Lower lobe of right lung (tissue), 2 donors: ENCODE measurements around the gene ZNF467. TPM values are rescaled to one million over a fixed set of nuclear protein-coding genes. Genes with fewer than 3 reads are reported as not detected.

Experiments used
- ATAC-seq, 2 donors: fragments of 200-7000 bp; cut with Tn5 transposase; one replicate each; pipeline ENCODE4 v1.9.1; 2020 to 2022; ENCODE audit warnings: mild to moderate bottlenecking in 2 of 2, moderate library complexity in 2 of 2
- DNase-seq: peaks from one replicate; pipeline ENCODE4 v3.0.0-alpha.2; 2020
- H3K27ac ChIP-seq: fragments of 200-600 bp; one replicate; pipeline ENCODE4 v1.8.0; 2022
- H3K27me3 ChIP-seq: fragments of 200-600 bp; one replicate; pipeline ENCODE4 v1.8.0; 2022; ENCODE audit warnings: low read depth
- H3K36me3 ChIP-seq: fragments of 200-600 bp; one replicate; pipeline ENCODE4 v1.8.0; 2022; ENCODE audit warnings: mild to moderate bottlenecking
- H3K4me1 ChIP-seq: fragments of 200-600 bp; one replicate; pipeline ENCODE4 v1.8.0; 2022
- H3K4me3 ChIP-seq: fragments of 200-600 bp; one replicate; pipeline ENCODE4 v1.8.0; 2022; ENCODE audit warnings: mild to moderate bottlenecking
- H3K9me3 ChIP-seq: fragments of 200-600 bp; one replicate; pipeline ENCODE4 v1.8.0; 2022
- intact Hi-C: fragments of 100-400 bp; cut with DNase I; formaldehyde crosslinking; loops from one replicate; pipeline ENCODE4 v1.11.0; 2022
- total RNA-seq: library from RNA; stranded (reverse); fragmentation: NEBNext Ultra II Directional; extraction: Animal tissue kit (Norgen Biotek cat#: 25700); gene quantifications from one replicate; pipeline ENCODE4 v1.2.1, GENCODE V29; 2021
- TF ChIP-seq, protein P1 (sequence below): fragments of 200-600 bp; IDR thresholded peaks from one replicate; pipeline ENCODE4 v1.8.0; 2022; ENCODE audit warnings: antibody characterized with exemption, mild to moderate bottlenecking
- donor health status: DM: no; HTN: yes; CAD: no; lungs with severe emphysema.

The ZNF467 gene
- total RNA-seq, 1 donor from 2014 or later = 23.0 TPM

DNA sequence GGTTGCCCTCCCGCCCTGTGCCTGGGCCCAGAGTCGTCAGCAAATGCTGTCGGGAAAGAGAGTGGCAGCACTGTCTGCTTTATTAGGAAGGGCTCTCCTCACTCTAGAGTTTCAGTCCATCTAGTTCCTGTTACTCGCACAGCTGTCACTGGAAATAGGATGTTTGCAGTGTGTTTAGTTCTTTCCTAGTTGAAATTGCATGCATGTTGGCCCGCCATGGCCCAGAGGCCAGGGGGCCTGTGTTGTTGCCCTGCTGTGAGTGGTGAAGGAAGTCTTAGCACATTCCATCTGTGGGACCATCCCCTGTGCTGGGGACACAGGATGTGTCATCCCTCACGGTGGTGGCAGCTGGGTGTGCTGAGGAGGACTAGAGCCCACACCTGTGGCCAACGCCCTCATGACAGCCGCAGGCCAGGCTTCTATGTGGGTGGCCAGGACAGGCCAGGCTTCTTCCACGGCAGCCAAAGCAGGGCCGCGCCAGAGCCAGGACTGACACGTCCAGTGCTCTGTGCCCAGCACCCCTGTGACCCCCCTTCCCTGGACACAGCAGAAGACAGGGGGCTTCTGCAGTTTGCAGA is 45.4 kb downstream of the ZNF467 start:
- Histone ChIP-seq H3K36me3 (peaks cover 93% of the 10 kb centered on the region), H3K27me3 (no peaks in the 10 kb centered on the region), H3K4me1 (no peaks in the 10 kb centered on the region), H3K4me3 (no peak overlapping the region), H3K9me3 (no peaks in the 10 kb centered on the region), H3K27ac (no peak overlapping the region)
- intact Hi-C loops = no loop called here
- TF ChIP-seq, protein P1, sequence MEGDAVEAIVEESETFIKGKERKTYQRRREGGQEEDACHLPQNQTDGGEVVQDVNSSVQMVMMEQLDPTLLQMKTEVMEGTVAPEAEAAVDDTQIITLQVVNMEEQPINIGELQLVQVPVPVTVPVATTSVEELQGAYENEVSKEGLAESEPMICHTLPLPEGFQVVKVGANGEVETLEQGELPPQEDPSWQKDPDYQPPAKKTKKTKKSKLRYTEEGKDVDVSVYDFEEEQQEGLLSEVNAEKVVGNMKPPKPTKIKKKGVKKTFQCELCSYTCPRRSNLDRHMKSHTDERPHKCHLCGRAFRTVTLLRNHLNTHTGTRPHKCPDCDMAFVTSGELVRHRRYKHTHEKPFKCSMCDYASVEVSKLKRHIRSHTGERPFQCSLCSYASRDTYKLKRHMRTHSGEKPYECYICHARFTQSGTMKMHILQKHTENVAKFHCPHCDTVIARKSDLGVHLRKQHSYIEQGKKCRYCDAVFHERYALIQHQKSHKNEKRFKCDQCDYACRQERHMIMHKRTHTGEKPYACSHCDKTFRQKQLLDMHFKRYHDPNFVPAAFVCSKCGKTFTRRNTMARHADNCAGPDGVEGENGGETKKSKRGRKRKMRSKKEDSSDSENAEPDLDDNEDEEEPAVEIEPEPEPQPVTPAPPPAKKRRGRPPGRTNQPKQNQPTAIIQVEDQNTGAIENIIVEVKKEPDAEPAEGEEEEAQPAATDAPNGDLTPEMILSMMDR = no peak
- DNase-seq = peak; percentile 44
- ATAC-seq = no peak

DNA sequence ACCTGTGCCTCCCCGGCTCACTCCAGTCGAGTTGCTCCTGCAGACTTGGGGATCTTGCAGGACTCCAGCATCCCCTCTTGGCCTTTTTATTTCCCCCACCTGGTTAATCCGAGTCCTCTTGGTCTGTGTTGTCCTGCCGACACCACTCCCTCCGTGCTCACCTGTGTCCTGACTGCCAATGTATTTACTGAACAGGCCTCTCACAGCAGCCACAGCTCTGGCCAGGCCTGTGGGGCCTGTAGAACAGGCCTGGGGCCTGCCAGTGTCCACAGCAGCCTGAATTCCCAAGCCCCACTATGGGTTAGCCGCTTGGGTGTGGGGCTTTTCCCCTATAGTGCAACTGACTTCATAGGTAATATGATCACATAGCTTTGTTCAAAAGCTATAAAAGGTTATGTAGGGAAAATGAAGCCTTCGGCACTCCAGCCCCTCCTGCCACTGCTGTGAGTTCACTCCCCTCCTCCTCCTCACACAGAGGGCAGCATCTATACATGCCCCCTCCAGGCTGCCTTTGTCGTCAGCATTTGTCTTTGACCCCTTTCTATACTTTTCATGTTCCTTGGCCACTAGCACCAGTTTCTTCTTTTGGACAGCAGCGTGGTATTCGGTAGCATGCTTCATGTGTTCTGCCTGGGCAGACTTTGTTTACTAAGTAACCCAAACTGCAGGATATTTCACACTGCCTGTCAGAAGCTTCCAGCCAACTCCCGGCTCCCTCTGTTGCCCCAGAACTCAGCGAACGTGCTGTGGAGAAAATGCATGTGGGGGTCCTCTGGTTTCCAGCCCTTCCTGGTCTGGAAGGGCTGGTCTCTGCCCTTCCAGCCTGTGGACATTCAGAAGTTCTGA is 46.1 kb downstream of the ZNF467 start:
- Histone ChIP-seq H3K27ac (no peak overlapping the region), H3K27me3 (no peaks in the 10 kb centered on the region), H3K4me3 (no peak overlapping the region), H3K4me1 (no peaks in the 10 kb centered on the region), H3K36me3 (peaks cover 95% of the 10 kb centered on the region), H3K9me3 (no peaks in the 10 kb centered on the region)
- DNase-seq (peak; percentile 37), ATAC-seq (no peak)
- TF ChIP-seq, protein P1 = no peak
- intact Hi-C loops = no loop called here

DNA sequence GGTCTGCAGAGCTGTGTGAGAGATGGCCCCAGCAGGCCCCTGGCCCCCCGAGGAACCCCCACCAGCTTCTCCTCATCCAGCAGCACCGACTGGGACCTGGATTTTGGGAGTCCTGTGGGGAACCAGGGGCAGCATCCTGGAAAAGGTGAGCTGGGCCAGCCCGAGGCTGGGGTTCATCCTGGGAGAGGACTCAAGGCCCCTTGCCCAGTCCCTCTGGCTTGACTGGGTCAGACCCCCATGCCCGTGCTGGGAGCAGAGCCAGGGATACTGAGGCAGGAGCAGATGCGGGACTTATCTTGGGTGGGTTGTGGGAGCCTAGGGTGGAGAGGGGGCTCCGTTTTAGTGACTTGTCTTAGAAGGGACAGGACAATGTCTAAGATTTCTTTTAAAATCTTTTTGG is 47.5 kb downstream of the ZNF467 start:
- Histone ChIP-seq H3K4me3 (no peak overlapping the region), H3K4me1 (no peaks in the 10 kb centered on the region), H3K36me3 (peaks cover 98% of the 10 kb centered on the region), H3K27ac (no peak overlapping the region), H3K27me3 (no peaks in the 10 kb centered on the region), H3K9me3 (no peaks in the 10 kb centered on the region)
- DNase-seq = peak; percentile 28
- ATAC-seq = no peak
- TF ChIP-seq, protein P1 = no peak
- intact Hi-C loops = no loop called here

DNA sequence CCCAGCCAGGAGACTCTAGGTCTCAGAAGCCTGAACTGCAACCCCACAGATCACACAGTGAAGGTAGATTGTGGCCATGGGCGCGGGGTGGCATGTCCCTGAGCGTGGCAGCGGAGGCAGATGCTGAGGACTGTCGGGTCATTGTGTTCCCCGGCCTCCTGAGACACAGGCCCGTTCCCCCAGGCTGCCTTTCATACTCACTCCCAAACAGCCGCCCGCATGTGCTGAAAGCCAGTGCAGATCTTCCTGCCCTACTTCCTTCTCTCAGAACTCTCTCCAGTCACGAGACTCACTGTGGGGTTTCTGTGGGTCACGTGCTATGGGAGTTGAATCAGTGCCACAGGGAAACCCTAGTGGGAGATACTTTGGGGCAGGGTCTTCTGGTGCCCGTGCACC is 48.0 kb downstream of the ZNF467 start:
- TF ChIP-seq, protein P1 = no peak
- ATAC-seq = no peak
- Histone ChIP-seq H3K9me3 (no peaks in the 10 kb centered on the region), H3K36me3 (peaks cover 98% of the 10 kb centered on the region), H3K27me3 (no peaks in the 10 kb centered on the region), H3K4me3 (no peak overlapping the region), H3K27ac (no peak overlapping the region), H3K4me1 (no peaks in the 10 kb centered on the region)
- intact Hi-C loops = no loop called here
- DNase-seq = peak; percentile 49

DNA sequence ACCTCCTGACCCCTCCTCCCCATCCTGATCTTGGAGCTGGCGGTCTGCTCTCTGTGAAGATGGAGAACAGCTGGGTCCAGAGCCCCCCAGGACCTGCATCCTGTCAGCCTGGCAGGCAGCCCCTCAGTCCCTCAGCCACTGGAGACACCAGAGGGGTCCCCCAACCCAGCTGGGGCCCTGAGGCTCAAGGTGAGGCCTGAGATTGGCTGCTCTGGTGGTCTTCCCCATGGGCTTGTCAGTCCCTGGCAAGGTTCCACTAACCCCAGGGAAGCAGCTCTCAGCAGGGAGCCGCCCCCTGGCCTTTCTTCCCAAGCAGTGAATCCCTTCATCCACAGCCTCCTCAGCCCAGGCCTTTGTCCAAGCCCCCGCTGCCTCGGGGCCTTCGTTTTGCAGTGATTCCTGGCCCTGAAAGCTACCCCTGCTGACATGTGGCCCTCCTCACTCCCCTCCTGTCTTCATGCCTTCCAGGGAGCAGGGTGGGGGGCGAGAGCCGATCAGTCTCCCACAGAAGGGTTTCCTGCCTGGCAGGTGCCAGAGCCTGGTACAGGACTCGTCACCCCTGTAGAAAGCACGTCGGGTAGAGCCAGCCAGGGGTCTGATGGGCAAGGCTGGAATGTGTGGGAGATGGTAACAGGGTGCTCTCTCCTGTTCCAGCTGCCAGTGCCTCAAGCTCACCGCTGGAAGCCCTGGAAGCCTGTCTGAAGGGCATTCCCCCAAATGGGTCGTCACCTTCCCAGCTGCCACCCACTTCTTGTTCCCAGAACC is 48.5 kb downstream of the ZNF467 start:
- no peaks in the 10 kb centered on the region for H3K9me3 ChIP-seq
- DNase-seq (peak; percentile 34), ATAC-seq (no peak)
- H3K4me1 ChIP-seq = no peaks in the 10 kb centered on the region
- intact Hi-C loops = no loop called here
- no peak overlapping the region for H3K4me3 ChIP-seq
- TF ChIP-seq, protein P1 = no peak
- no peaks in the 10 kb centered on the region for H3K27me3 ChIP-seq
- peaks cover 93% of the 10 kb centered on the region for H3K36me3 ChIP-seq
- H3K27ac ChIP-seq = no peak overlapping the region
